Activated effector memory CD4-positive, alpha-beta T cell treated with anti-CD3 and anti-CD28 coated beads, Interleukin-2, amount 50 U/mL, for 16 hours (primary cell): ENCODE results near the gene ARHGAP10.

Source experiments
- DNase-seq: peaks from one replicate; pipeline ENCODE4 v3.0.0-alpha.2; 2020

ARHGAP10 gene

GRCh38 chr4:148109216-148109615 is 377.3 kb downstream of the ARHGAP10 start:
- DNase-seq, result no peak

GRCh38 chr4:148110169-148110568 is 378.3 kb downstream of the ARHGAP10 start:
- DNase-seq, result no peak

GRCh38 chr4:148112231-148112982 is 380.5 kb downstream of the ARHGAP10 start:
- DNase-seq, result no peak

- no peak for DNase-seq
Observed at GRCh38 chr4:148114436-148114835, 382.5 kb downstream of the ARHGAP10 start.

- no peak for DNase-seq
Observed at GRCh38 chr4:148116264-148116663, 384.4 kb downstream of the ARHGAP10 start.

GRCh38 chr4:148116969-148117368 is 385.1 kb downstream of the ARHGAP10 start:
- no peak for DNase-seq

- DNase-seq, result no peak
Observed at GRCh38 chr4:148118179-148118578, 386.3 kb downstream of the ARHGAP10 start.

GRCh38 chr4:148118633-148119032 is 386.7 kb downstream of the ARHGAP10 start:
- DNase-seq, result no peak

GRCh38 chr4:148120216-148120615 is 388.3 kb downstream of the ARHGAP10 start:
- DNase-seq, result no peak
